HG02943 (cell line): ENCODE measurements around the gene MRPL45.
A peak's percentile ranks its signal among the peaks of the same experiment; 100 is the strongest.

Experiments
- ATAC-seq: cut with Tn5 transposase; IDR thresholded peaks from one replicate; pipeline ENCODE4 v1.9.1; 2021; ENCODE audit warnings: mild to moderate bottlenecking, low read depth, moderate library complexity; ENCODE audit not compliant: unreplicated experiment

MRPL45 gene

GRCh38 chr17:38343608-38344419 is 46.8 kb downstream of the MRPL45 start, which contains the start of gene GPR179:
GPR179 (minus strand) TSS chr17:38343956; CDS start chr17:38343789, 167 bp downstream.
- no peak for ATAC-seq

- ATAC-seq: no peak
These were observed 47.4 kb downstream of the MRPL45 start for GRCh38 chr17:38344420-38344745.

GRCh38 chr17:38345743-38346142 is 48.8 kb downstream of the MRPL45 start:
- ATAC-seq: no peak

GRCh38 chr17:38349097-38349730 is 52.2 kb downstream of the MRPL45 start:
- ATAC-seq: no peak

GRCh38 chr17:38350035-38350434 is 53.1 kb downstream of the MRPL45 start:
- ATAC-seq: no peak

- peak; percentile 70 for ATAC-seq
These were observed 54.6 kb downstream of the MRPL45 start, which contains the start of gene SOCS7 for GRCh38 chr17:38351412-38352222. SOCS7 (plus strand) TSS chr17:38351844; CDS start chr17:38352053, 209 bp downstream.

GRCh38 chr17:38352245-38353085 is 55.5 kb downstream of the MRPL45 start:
- ATAC-seq: no peak

GRCh38 chr17:38353086-38353604 is 56.2 kb downstream of the MRPL45 start:
- no peak for ATAC-seq

GRCh38 chr17:38353668-38354067 is 56.7 kb downstream of the MRPL45 start:
- ATAC-seq: no peak

GRCh38 chr17:38354466-38354865 is 57.5 kb downstream of the MRPL45 start:
- no peak for ATAC-seq

GRCh38 chr17:38355251-38355650 is 58.3 kb downstream of the MRPL45 start:
- no peak for ATAC-seq

GRCh38 chr17:38357486-38358123 is 60.6 kb downstream of the MRPL45 start:
- no peak for ATAC-seq

GRCh38 chr17:38358586-38359513 is 61.9 kb downstream of the MRPL45 start:
- ATAC-seq: no peak

- ATAC-seq: no peak
These were observed 64.9 kb downstream of the MRPL45 start for GRCh38 chr17:38361694-38362465.

GRCh38 chr17:38363016-38363415 is 66.0 kb downstream of the MRPL45 start:
- ATAC-seq: no peak

- ATAC-seq: no peak
These were observed 67.8 kb downstream of the MRPL45 start for GRCh38 chr17:38364741-38365140.

GRCh38 chr17:38369124-38369886 is 72.3 kb downstream of the MRPL45 start:
- ATAC-seq: no peak
